H7 (cell line): ENCODE measurements around the gene PCYT2. TPM values are rescaled to one million over a fixed set of nuclear protein-coding genes. Genes with fewer than 3 reads are reported as not detected.

Source experiments
- DNase-seq: peaks from one replicate; pipeline ENCODE4 v3.0.0; 2012
- H3K27me3 ChIP-seq: 2 replicates; pipeline ENCODE4 v1.6.0; 2011; ENCODE audit warnings: mild to moderate bottlenecking, low read length; ENCODE audit not compliant: control insufficient read depth, insufficient read depth
- H3K36me3 ChIP-seq: replicated peaks from 2 replicates; pipeline ENCODE4 v1.5.1; 2011; ENCODE audit warnings: low read length; ENCODE audit not compliant: control insufficient read depth, insufficient read depth
- H3K4me3 ChIP-seq: 2 replicates; pipeline ENCODE4 v1.5.1; 2011; ENCODE audit warnings: low read depth, mild to moderate bottlenecking, control low read depth, low read length, moderate library complexity; ENCODE audit not compliant: insufficient read depth
- total RNA-seq: library from RNA; depleted of rRNA; stranded (reverse); fragments of >200 nt; shearing (Covaris generic); gene quantifications from 2 replicates; pipeline ENCODE4 v1.2.3, GENCODE V29; 2014

PCYT2 gene
- total RNA-seq, 1 experiment from 2014 or later, result 37.0 TPM

DNA sequence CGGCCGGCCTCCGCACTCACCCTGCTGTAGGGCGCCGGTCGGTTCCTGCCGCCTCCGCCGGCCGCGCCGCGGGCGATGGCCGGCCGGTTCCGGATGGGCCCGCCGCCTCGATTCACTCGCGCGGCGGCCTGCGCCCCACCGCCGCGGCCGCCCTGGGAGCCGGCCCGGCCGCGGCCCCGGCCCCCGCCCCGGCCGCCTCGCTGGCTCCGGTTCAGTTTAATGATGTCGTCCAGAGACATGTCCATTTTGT lies 20.0 kb downstream of the PCYT2 start:
- Histone ChIP-seq H3K4me3 (peak overlapping the region; percentile 79), H3K36me3 (peaks cover 36% of the 10 kb centered on the region), H3K27me3 (no peaks in the 10 kb centered on the region)
- no peak for DNase-seq

DNA sequence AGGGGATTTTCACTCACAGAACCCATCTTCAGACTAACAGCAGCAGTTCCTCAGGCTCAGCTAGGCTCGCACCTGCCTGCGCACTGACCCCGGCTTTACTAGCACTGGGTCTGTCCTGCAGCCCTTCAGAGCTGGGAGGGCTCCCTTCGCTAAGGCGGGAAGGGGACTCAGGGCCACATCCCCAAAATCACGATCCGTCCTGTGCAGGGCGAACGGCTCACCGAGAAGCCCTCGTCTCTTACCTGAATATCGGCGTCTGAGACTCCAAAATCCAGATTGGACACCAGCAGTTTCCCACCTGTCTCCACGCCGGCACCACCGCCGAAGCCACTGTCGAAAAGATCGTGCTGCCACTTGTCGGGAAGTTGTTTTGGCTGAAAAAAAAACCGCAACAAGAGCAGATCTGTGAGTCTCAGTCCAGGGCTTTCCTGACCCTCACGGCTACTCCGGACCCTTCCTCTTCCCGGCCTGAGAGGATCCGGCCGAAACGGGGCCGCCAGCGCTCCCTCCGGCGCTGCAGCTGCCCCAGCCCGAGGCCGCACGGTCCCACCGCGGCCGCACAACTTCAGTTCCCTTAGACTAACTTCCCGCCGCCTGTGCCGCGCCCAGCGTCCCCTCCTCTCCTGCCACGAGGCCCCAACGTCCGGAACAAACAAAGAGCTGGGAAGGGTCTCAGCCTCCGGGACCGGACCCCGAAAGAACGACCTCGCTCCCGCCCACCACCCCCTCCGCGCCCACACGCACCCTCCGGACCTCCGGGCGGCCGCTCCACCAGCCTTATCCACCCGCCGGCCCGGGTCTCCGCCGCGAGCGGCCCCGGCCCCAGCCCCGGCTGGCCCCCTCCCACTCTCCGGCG lies 20.5 kb downstream of the PCYT2 start:
- Histone ChIP-seq H3K4me3 (peak overlapping the region; percentile 79), H3K27me3 (no peaks in the 10 kb centered on the region), H3K36me3 (peaks cover 40% of the 10 kb centered on the region)
- DNase-seq, result peak; percentile 85

GRCh38 chr17:81889602-81890001 lies 21.6 kb downstream of the PCYT2 start:
- Histone ChIP-seq H3K4me3 (no peak overlapping the region), H3K27me3 (no peaks in the 10 kb centered on the region), H3K36me3 (peaks cover 38% of the 10 kb centered on the region)
- peak; percentile 24 for DNase-seq

- H3K36me3 ChIP-seq, result peaks cover 38% of the 10 kb centered on the region
- H3K4me3 ChIP-seq, result no peak overlapping the region
- DNase-seq, result peak; percentile 20
- H3K27me3 ChIP-seq, result no peaks in the 10 kb centered on the region
These were observed 22.1 kb downstream of the PCYT2 start for GRCh38 chr17:81888988-81889595.

DNA sequence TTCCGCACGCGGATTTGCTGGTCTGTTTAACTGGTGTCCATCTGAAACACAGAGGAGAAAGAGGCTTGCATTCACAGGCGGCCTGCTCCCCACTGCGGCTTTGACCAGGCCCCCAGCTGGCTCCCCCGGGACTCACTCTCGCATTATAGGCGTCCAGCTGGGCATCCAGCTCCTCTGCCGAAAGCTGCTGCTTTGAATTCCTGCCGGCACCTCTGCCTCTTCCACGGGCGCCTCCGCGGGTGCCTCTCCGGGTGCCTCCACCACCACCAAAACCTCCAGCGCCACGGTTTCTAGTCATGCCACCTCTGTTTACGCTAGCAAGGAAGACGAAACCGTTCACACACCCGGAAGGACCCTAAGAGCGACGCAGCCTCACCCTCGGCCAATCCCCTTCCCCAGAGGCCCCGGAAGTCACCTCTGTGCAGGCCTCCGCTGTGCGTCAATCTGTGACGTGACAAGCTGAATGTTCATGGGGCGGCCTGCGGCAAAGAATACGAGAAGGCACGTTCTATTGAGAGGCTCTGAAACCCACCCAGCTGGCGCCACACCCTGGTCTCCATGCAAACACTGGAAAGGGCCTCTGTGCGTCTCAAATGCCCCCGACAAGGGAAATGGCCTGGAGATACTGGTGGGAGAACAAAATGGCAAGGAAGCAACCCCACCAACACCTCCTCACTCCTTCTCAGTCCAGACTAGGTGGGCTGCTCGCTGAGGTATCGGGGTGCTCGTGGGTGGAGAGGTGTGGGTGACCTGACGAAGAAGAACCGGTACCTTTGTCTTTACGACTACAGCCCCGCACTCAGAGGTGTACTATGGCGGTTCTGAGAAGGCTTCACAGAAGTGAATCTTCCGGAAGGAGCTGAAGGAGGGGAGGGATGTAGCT lies 22.9 kb downstream of the PCYT2 start:
- Histone ChIP-seq H3K36me3 (peaks cover 38% of the 10 kb centered on the region), H3K4me3 (no peak overlapping the region), H3K27me3 (no peaks in the 10 kb centered on the region)
- DNase-seq, result peak; percentile 46

GRCh38 chr17:81885869-81886548 lies 25.2 kb downstream of the PCYT2 start:
- Histone ChIP-seq H3K4me3 (no peak overlapping the region), H3K36me3 (peaks cover 38% of the 10 kb centered on the region), H3K27me3 (no peaks in the 10 kb centered on the region)
- peak; percentile 46 for DNase-seq

GRCh38 chr17:81885454-81885853 lies 25.7 kb downstream of the PCYT2 start:
- Histone ChIP-seq H3K27me3 (no peaks in the 10 kb centered on the region), H3K36me3 (peaks cover 38% of the 10 kb centered on the region), H3K4me3 (no peak overlapping the region)
- DNase-seq, result peak; percentile 35

DNA sequence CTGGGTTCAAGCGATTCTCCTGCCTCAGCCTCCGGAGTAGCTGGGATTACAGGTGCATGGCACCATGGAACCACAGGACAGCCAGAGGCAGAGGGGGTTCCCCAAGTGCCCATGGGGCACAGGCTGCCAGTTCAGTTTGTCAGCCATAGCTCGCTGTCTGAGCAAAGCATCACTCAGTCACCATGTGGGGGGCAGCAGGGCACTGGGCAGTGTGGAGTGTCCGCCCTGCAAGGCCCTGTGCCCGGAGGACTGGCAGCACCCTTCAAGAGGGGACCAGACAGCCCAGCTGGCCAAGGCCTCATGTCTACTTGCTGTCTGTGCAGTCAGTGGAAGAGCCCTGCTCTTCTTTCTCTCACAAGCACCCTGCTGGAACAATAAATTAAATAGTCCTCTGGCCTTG lies 26.2 kb downstream of the PCYT2 start:
- H3K36me3 ChIP-seq, result peaks cover 34% of the 10 kb centered on the region

GRCh38 chr17:81884520-81884919 lies 26.7 kb downstream of the PCYT2 start:
- Histone ChIP-seq H3K36me3 (peaks cover 31% of the 10 kb centered on the region), H3K4me3 (no peak overlapping the region)

More for the DNA sequence above, 26.2 kb downstream of the PCYT2 start:
- Histone ChIP-seq H3K27me3 (no peaks in the 10 kb centered on the region), H3K4me3 (no peak overlapping the region)
- DNase-seq, result peak; percentile 41

DNA sequence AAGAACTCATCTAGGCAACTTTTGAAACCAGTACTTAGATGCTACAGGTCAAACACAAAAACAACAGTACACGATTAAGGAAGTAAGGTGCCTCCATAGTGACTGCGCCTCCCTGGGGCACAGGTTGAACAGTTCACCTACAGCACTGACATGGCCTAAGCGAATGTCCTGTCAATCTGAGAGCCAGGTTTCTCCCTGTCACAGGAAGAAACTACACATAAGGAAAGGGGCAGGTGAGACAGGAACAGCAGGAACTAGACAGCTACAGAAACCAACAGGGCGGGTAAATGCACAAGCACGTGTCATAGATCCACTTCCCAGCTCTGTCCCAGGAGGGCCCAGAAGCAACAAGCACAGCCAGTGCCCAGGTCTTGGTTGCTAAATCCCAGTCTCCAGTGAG lies 32.1 kb downstream of the PCYT2 start:
- Histone ChIP-seq H3K4me3 (no peak overlapping the region), H3K36me3 (peaks cover 2% of the 10 kb centered on the region; the same call in 1 of the 2 replicates), H3K27me3 (no peaks in the 10 kb centered on the region)
- DNase-seq, result peak; percentile 30

More at GRCh38 chr17:81884520-81884919, 26.7 kb downstream of the PCYT2 start:
- no peaks in the 10 kb centered on the region for H3K27me3 ChIP-seq
- peak; percentile 45 for DNase-seq

DNA sequence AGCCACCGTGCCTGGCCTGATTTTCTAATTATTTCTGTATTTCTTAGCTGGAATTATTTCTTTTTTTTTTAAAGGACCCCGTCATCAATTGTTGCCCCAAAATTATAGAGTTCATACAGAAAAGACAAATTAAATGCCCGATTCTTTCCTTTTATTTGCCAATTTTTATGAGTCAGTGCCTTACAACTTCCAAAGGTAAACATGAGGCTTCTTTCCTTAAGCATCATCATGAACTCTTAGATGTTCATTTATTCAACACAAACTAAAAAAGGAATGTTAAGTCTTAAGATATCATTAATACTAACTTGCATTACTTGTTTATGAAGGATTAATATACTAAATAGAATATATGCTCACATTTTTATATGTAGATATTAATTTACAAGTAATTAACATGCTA lies 32.9 kb downstream of the PCYT2 start:
- Histone ChIP-seq H3K4me3 (no peak overlapping the region), H3K36me3 (peaks cover 2% of the 10 kb centered on the region; the same call in 1 of the 2 replicates), H3K27me3 (no peaks in the 10 kb centered on the region)
- no peak for DNase-seq

- Histone ChIP-seq H3K36me3 (peaks cover 2% of the 10 kb centered on the region; the same call in 1 of the 2 replicates), H3K27me3 (no peaks in the 10 kb centered on the region), H3K4me3 (no peak overlapping the region)
- no peak for DNase-seq
These were observed 33.6 kb downstream of the PCYT2 start for GRCh38 chr17:81877569-81877968.

- peak; percentile 99 for DNase-seq
- Histone ChIP-seq H3K36me3 (peaks cover 1% of the 10 kb centered on the region), H3K4me3 (peak overlapping the region; percentile 91), H3K27me3 (no peaks in the 10 kb centered on the region)
These were observed 39.6 kb downstream of the PCYT2 start for GRCh38 chr17:81871387-81872230.
